ENCODE results near the gene PAPLN.
"Not testable (repeated sequence)": the region's sequence is repeated elsewhere in the genome, so short reads cannot be mapped to it uniquely, and the experiment has no call there.

The PAPLN gene

DNA sequence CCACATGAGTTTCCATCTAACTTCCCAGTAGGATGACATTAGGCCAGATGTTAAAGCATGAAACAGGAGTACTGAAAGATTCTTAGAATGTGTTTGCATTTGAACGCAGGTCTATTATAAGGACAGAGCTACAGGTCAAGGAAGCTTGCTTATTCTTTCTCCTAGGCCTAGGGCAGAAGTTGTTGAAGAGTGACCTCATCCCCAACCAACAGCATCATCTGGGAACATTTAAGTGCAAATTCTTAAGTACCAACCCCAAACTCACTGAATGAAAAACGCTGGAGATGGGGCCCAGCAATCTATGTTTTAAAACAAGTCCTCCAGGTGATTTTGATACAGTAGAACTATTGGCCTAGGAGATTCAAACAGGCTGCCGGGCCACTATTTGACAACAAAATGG, 52.4 kb downstream of the PAPLN start:
- DNase-seq (ENCODE audit: low read depth in 2 of 2): no peak

DNA sequence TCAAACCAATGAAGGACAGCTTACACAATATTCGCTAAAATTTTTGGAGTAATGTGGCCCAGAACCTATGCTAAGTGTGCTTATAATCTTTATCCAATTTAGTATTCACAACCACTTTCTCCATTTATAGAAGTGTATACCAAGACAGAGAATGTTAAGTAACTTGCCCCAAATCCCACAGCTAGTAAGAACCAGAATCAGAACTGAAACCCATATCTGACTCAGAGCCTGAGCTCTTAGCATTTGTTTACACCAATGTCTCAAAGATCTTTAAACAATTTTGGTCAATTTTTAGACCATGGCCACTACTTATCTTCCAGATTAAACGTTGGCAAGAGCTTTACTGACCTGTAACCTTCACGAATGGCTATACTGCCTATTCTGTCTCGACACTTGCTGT, 53.0 kb downstream of the PAPLN start:
- DNase-seq (ENCODE audit: low read depth in 2 of 2): no peak

DNA sequence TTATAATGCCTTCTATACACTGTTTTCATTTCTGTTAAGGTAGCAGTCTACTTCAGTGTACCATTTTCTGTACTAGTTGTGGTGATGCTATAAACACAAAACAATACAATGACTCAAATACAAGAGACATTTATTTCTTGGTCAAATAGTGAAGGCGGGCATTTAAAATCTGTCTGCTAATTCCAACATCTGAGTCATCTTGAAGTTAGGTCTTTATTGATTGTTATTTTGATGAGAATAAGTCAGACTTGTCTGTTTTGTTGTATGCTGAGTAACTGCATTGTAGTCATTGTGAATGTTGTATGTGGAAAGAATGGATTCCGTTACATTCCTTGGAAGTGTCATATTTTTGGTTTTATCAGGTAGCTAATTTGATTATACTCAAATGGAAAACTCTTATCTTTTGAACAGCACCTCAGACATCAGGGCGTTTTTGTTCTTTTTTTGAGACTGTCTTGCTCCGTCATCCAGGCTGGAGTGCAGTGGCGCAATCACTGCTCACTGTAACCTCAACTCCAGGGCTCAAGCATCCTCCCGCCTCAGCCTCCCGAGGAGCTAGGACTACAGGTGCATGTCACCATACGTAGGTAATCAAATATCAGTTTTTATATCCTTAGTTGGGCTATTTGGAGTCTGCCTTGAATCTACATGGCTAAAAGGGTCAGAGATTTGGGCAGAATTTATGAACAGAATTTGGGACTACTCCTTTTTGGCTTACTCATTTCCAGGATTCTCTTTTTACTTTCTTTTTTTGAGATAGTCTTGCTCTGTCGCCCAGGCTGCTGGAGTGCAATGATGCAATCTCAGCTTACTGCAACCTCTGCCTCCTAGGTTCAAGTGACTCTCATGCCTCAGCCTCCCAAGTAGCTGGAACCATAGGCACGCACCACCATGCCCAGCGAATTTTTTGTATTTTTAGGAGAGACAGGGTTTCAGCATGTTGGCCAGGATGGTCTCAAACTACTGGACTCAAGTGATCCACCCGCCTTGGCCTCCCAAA, 56.8 kb downstream of the PAPLN start:
- no peak for DNase-seq (ENCODE audit: low read depth in 2 of 2)

DNA sequence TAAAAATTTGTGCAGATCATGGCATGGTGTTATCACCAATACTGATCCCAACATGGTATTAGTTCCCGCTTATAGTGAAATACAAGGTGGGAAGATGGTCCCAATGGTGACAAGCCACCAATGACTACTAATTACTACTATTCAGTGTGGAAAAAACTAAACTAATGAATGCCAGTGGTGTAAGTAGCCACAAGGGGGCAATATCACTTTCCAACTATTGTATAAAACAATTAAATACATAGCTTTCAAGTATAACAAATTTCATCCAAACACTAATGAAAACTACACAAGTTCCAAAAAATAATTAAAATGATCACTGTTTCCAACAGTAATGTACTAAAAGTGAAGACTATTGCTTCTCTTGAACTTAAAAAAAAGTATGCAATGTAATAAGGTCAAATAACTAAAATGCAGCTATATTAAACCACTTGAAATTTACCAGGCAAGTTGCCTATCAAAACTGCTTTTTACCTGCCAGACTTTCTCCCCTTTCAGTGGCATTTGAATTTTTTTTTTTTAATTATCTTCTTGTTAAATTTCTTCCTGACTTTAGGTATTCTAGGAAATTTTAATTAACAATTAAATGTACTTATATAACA, 58.0 kb downstream of the PAPLN start:
- DNase-seq (ENCODE audit: low read depth in 2 of 2): no peak

DNA sequence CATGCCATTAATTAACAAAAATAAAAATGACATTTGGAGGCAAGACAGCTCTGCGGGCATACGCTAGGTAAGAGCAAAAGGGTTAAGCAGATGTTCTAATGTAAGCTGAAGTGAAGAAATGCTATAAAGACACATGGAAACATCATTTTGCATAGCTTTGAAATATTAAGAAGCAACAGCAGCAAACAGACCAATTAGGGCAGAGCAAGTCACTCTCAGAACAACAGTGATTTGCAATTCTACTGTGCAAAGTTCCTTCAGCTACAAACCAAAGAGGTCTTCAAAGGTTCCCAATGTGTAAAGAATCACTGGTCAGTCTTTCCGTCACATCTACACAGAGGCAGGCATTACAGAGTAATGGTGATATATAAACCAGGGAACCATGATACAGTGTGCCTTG, 68.2 kb downstream of the PAPLN start:
- DNase-seq (ENCODE audit: low read depth in 2 of 2): no peak

DNA sequence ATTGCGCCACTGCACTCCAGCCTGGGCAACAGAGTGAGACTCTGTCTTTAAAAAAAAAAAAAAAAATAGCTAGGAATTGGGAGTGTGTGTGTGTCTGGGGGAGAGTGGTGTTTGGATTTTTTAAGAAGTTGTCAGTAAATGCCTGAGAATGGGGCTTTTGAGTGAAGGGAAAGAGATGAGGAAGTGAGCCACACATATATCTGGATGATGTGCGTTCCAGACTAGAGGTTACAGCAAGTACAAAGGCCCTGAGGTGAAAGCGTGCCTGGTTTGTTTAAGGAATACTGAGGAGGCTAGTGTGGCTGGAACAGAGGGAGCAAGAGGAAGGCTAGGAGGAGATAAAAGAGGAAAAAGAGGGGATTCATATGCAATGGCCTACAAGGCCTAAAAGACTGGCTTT, 70.0 kb downstream of the PAPLN start:
- no peak for DNase-seq (ENCODE audit: low read depth in 2 of 2)

DNA sequence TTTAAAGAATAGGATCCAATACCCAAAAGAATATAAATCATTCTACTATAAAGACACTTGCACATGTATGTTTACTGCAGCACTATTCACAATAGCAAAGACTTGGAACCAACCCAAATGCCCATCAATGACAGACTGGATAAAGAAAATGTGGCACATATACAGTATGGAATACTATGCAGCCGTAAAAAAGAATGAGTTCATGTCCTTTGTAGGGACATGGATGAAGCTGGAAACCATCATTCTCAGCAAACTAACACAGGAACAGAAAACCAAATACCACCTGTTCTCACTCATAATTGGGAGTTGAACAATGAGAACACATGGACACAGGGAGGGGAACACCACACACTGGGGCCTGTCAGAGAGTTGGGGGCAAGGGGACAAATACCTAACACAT, 71.9 kb downstream of the PAPLN start:
- DNase-seq (ENCODE audit: low read depth in 2 of 2): not testable (repeated sequence)

DNA sequence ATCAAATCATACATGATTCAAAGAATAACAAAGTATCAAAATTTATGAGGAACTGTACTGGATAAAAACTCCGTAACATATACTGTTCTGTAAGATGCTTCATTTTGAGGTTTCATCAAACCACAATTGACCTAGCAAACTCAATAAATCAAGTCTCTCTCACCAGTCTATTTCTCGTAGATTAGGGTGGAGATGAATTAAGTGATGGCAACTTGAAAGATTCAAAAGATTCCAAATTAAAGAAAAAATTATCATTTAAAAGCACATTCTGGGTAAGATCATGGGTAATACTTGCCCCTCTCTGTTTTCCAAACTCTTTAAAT, 74.4 kb downstream of the PAPLN start:
- no peak for DNase-seq (ENCODE audit: low read depth in 2 of 2)

DNA sequence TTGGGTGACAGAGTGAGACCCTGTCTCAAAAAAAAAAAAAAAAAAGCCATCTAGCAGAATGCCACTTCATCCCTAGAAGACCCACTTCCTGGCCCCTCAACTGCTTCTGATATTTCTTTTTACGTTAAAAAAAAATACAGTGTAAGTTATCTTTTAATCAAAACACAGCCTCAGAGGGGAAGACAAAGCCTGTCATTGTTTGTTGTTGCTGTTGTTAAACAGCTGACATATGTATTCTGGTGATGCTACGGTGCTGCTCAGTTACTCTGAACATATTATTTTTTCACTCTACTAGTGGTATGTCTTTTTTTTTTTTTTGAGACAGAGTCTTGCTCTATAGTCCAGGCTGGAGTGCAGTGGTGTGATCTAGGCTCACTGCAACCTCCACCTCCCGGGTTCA, 75.4 kb downstream of the PAPLN start:
- no peak for DNase-seq (ENCODE audit: low read depth in 2 of 2)

DNA sequence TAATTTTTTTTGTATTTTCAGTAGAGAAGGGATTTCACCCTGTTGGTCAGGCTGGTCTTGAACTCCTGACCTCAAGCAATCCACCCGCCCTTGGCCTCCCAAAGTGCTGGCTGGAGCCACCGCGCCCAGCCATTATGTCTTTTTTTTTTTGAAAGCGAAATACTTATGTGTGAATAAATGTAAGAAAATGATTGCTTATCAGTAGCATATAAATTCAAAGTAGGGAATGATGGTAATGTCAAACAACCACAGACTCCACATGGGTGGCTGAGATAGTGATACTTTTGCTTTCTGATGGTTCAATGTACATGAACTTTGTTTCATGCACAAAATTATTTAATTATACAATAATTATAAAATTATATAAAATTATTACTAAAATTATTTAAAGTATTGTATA, 75.8 kb downstream of the PAPLN start:
- DNase-seq (ENCODE audit: low read depth in 2 of 2): no peak

DNA sequence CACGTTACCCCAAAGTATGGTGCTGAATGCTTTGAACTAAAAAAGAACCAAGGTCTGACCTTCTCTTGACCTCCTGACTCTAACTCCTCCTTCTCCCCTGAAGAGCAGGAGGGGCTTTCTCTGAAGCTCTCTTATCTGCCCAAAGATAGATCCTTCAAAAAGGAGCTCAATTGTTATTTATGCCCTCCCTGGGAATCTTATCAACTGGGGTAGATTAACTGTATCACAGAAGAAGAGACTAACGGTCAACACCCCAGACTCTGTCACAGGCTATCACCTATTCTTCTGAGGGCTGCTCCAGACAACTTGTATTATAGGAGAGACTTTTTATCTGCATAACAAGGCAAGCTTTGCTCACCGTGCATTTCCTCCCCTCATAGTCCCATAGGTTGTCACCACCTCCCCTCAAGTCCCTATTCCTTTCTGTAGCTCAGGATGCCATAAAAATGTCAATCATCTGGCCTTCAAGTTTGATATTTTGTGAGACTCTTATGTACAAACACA, 86.6 kb downstream of the PAPLN start:
- no peak for DNase-seq (ENCODE audit: low read depth in 2 of 2)

Data from stimulated activated CD8-positive, alpha-beta memory T cell treated with anti-CD3 and anti-CD28 coated beads, Interleukin-7, amount 100 ng/mL, for 1 hour (primary cell).